Lower lobe of right lung (tissue), 2 donors: ENCODE measurements around the gene STYX. TPM values are rescaled to one million over a fixed set of nuclear protein-coding genes. Genes with fewer than 3 reads are reported as not detected.
A peak's percentile ranks its signal among the peaks of the same experiment; 100 is the strongest.

Experiments
- ATAC-seq, 2 donors: fragments of 200-7000 bp; cut with Tn5 transposase; one replicate each; pipeline ENCODE4 v1.9.1; 2020 to 2022; ENCODE audit warnings: mild to moderate bottlenecking in 2 of 2, moderate library complexity in 2 of 2
- DNase-seq: peaks from one replicate; pipeline ENCODE4 v3.0.0-alpha.2; 2020
- H3K27ac ChIP-seq: fragments of 200-600 bp; one replicate; pipeline ENCODE4 v1.8.0; 2022
- H3K27me3 ChIP-seq: fragments of 200-600 bp; one replicate; pipeline ENCODE4 v1.8.0; 2022; ENCODE audit warnings: low read depth
- H3K36me3 ChIP-seq: fragments of 200-600 bp; one replicate; pipeline ENCODE4 v1.8.0; 2022; ENCODE audit warnings: mild to moderate bottlenecking
- H3K4me1 ChIP-seq: fragments of 200-600 bp; one replicate; pipeline ENCODE4 v1.8.0; 2022
- H3K4me3 ChIP-seq: fragments of 200-600 bp; one replicate; pipeline ENCODE4 v1.8.0; 2022; ENCODE audit warnings: mild to moderate bottlenecking
- H3K9me3 ChIP-seq: fragments of 200-600 bp; one replicate; pipeline ENCODE4 v1.8.0; 2022
- intact Hi-C: fragments of 100-400 bp; cut with DNase I; formaldehyde crosslinking; loops from one replicate; pipeline ENCODE4 v1.11.0; 2022
- total RNA-seq: library from RNA; stranded (reverse); fragmentation: NEBNext Ultra II Directional; extraction: Animal tissue kit (Norgen Biotek cat#: 25700); gene quantifications from one replicate; pipeline ENCODE4 v1.2.1, GENCODE V29; 2021
- TF ChIP-seq, protein P1 (sequence below): fragments of 200-600 bp; IDR thresholded peaks from one replicate; pipeline ENCODE4 v1.8.0; 2022; ENCODE audit warnings: antibody characterized with exemption, mild to moderate bottlenecking
- donor health status: DM: no; HTN: yes; CAD: no; lungs with severe emphysema.

Gene STYX
- total RNA-seq, 1 donor from 2014 or later = 11.4 TPM

DNA sequence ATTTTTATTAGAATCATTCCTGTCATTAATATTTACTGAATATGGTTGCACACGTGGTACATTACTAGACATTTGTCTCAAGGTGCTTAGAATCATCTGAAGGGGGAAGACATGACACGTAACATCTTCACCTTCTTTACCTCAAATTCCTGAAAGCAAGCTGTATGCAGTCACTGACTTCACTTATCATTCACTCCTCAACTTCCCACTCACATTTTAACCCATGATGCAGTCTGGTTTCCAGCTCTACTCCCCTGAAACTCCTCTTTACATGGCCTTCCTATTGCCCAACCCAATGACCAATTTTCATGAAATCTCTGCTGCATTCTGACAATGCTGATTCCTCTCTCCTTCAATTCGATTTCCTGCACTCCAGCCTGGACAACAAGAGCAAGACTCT is 28.7 kb upstream of the STYX start:
- TF ChIP-seq, protein P1, sequence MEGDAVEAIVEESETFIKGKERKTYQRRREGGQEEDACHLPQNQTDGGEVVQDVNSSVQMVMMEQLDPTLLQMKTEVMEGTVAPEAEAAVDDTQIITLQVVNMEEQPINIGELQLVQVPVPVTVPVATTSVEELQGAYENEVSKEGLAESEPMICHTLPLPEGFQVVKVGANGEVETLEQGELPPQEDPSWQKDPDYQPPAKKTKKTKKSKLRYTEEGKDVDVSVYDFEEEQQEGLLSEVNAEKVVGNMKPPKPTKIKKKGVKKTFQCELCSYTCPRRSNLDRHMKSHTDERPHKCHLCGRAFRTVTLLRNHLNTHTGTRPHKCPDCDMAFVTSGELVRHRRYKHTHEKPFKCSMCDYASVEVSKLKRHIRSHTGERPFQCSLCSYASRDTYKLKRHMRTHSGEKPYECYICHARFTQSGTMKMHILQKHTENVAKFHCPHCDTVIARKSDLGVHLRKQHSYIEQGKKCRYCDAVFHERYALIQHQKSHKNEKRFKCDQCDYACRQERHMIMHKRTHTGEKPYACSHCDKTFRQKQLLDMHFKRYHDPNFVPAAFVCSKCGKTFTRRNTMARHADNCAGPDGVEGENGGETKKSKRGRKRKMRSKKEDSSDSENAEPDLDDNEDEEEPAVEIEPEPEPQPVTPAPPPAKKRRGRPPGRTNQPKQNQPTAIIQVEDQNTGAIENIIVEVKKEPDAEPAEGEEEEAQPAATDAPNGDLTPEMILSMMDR = no peak
- Histone ChIP-seq H3K4me3 (no peak overlapping the region), H3K36me3 (no peaks in the 10 kb centered on the region), H3K4me1 (peaks cover 17% of the 10 kb centered on the region), H3K9me3 (no peaks in the 10 kb centered on the region), H3K27me3 (no peaks in the 10 kb centered on the region), H3K27ac (no peak overlapping the region)
- intact Hi-C loops = no loop called here
- no peak for DNase-seq
- ATAC-seq = no peak

GRCh38 chr14:52703225-52703624 is 26.7 kb upstream of the STYX start:
- TF ChIP-seq, protein P1 = no peak
- Histone ChIP-seq H3K4me3 (no peak overlapping the region), H3K36me3 (no peaks in the 10 kb centered on the region), H3K27ac (peak overlapping the region; percentile 56), H3K9me3 (no peaks in the 10 kb centered on the region), H3K27me3 (no peaks in the 10 kb centered on the region), H3K4me1 (peaks cover 27% of the 10 kb centered on the region)
- intact Hi-C loops = no loop called here
- DNase-seq (no peak), ATAC-seq (peak; percentile 49 to 50)

- H3K27me3 ChIP-seq = no peaks in the 10 kb centered on the region
- TF ChIP-seq, protein P1 = no peak
- DNase-seq = no peak
- peaks cover 31% of the 10 kb centered on the region for H3K4me1 ChIP-seq
- peaks cover 3% of the 10 kb centered on the region for H3K36me3 ChIP-seq
- no peak overlapping the region for H3K4me3 ChIP-seq
- no peak for ATAC-seq
- peak overlapping the region; percentile 56 for H3K27ac ChIP-seq
- H3K9me3 ChIP-seq = no peaks in the 10 kb centered on the region
- intact Hi-C loops = no loop called here
Observed at GRCh38 chr14:52703664-52704063, 26.3 kb upstream of the STYX start.

DNA sequence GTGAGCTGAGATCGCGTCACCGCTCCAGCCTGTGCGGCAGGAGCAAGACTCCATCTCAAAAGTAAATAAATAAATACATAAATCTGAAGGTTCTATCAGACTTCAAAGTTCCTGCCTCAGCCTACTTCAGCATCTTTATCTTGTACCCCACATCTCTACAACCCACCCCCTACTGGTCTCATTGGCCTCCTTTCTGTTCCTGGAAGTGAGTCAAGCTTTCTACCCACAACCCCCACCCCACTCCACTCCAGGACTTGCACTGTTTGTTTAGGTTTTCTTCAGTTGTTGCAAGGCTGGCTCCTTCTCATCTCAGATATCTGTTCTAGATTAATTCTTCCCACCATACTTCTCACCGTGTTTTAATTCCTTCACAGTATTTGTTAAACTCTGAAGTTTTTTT is 23.7 kb upstream of the STYX start:
- Histone ChIP-seq H3K9me3 (no peaks in the 10 kb centered on the region), H3K27me3 (no peaks in the 10 kb centered on the region), H3K4me1 (peaks cover 46% of the 10 kb centered on the region), H3K27ac (peak overlapping the region; percentile 87), H3K4me3 (peak overlapping the region; percentile 85), H3K36me3 (peaks cover 29% of the 10 kb centered on the region)
- ATAC-seq (peak; percentile 48 to 63), DNase-seq (no peak)
- TF ChIP-seq, protein P1 = no peak
- intact Hi-C loops = no loop called here

GRCh38 chr14:52706724-52707706 is 23.0 kb upstream of the STYX start, which contains the start of gene PSMC6:
Gene PSMC6, plus strand, starts transcription at chr14:52707200. Its CDS starts 20 bp downstream, at chr14:52707220.
- peak; percentile 99 to 100 for ATAC-seq
- TF ChIP-seq, protein P1 = no peak
- DNase-seq = peak; percentile 96
- Histone ChIP-seq H3K27ac (peak within 1 kb of the TSS; percentile 87), H3K9me3 (no peaks in the 10 kb centered on the region), H3K36me3 (peaks cover 37% of the 10 kb centered on the region), H3K27me3 (no peaks in the 10 kb centered on the region), H3K4me3 (peak within 1 kb of the TSS; percentile 85), H3K4me1 (peaks cover 54% of the 10 kb centered on the region)
- intact Hi-C loops = no loop called here
